ENCODE data around the gene KLHL1.

GRCh38 chr13:69882451-69882850 lies 225.8 kb downstream of the KLHL1 start:
- TF ChIP-seq CTCF (IDR thresholded peaks at IDR 0.05; ENCODE audit: poor library complexity, severe bottlenecking) (no peak), EZH2 (IDR thresholded peaks at IDR 0.05; ENCODE audit: borderline replicate concordance, insufficient read depth, low read length, poor library complexity, severe bottlenecking) (no peak), EP300 (conservative IDR thresholded peaks at IDR 0.05; ENCODE audit: poor library complexity, severe bottlenecking) (no peak), SMC3 (conservative IDR thresholded peaks at IDR 0.05; ENCODE audit: poor library complexity) (no peak), POLR2AphosphoS5 (IDR thresholded peaks at IDR 0.05) (no peak), TAF1 (IDR thresholded peaks at IDR 0.05; ENCODE audit: low read depth) (no peak), REST (IDR thresholded peaks at IDR 0.05; ENCODE audit: borderline replicate concordance) (no peak)

All from neural cell (in vitro differentiated cells).